DOHH2 (cell line): ENCODE results near the gene CSNK1G2.

Experiments used
- CTCF ChIP-seq: fragments of 200-600 bp; sonication (generic); IDR thresholded peaks from one replicate; pipeline ENCODE4 v1.5.1; 2014; ENCODE audit warnings: antibody characterized with exemption, mild to moderate bottlenecking, low read depth, low read length; ENCODE audit not compliant: poor library complexity, severe bottlenecking
- EZH2phosphoT487 ChIP-seq: fragments of 200-600 bp; sonication (generic); IDR thresholded peaks from 2 replicates; pipeline ENCODE4 v1.6.1; 2017; ENCODE audit warnings: borderline replicate concordance, mild to moderate bottlenecking, antibody characterized with exemption, low read length, moderate library complexity, mixed read lengths

GRCh38 chr19:1914826-1915341 is 26.1 kb upstream of the CSNK1G2 start:
- TF ChIP-seq CTCF (no peak), EZH2phosphoT487 (no peak)
